ENCODE data around the gene IL16. TPM values are rescaled to one million over a fixed set of nuclear protein-coding genes. Genes with fewer than 3 reads are reported as not detected.

The IL16 gene
- polyA plus RNA-seq, 1 donor from 2014 or later: not detected

DNA sequence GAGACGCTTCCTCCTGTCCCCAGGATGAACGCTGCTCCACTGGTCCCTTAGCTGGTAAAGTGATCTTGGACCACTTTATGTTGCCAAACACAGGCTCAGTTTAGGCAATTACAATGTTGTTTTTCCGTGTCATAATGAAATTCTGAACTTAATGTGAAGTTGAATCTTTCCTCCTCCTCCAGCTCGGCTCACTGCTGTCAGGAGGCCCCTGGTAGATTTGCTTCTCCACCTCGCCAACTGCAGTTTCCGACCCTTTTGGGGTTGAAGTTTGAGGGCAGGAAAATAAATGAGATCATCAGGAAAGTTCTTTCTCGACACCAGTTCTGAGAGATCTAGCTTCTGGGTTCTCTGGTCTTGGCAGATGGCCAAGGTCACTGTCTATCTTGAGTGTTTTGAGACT is 34.8 kb upstream of the IL16 start:
- Histone ChIP-seq H3K9me3 (ENCODE audit: low read length) (no peaks in the 10 kb centered on the region), H3F3A (ENCODE audit: insufficient read depth, low read length, poor library complexity, severe bottlenecking) (no peaks in the 10 kb centered on the region), H4K20me1 (ENCODE audit: insufficient read depth) (no peaks in the 10 kb centered on the region), H3K27me3 (ENCODE audit: insufficient read depth, low read depth, low read length) (no peaks in the 10 kb centered on the region), H3K9ac (ENCODE audit: low read length) (no peak overlapping the region), H3K79me2 (replicated peaks; ENCODE audit: insufficient read depth, low read length) (no peaks in the 10 kb centered on the region), H3K27ac (ENCODE audit: low read length) (no peak overlapping the region), H3K9me2 (ENCODE audit: insufficient read depth, low read length) (no peaks in the 10 kb centered on the region), H2AFZ (ENCODE audit: low read depth, low read length) (no peak overlapping the region), H3K4me2 (ENCODE audit: low read length) (no peak overlapping the region), H3K4me3 (ENCODE audit: low read length) (no peak overlapping the region), H3K36me3 (ENCODE audit: insufficient read depth, low read length) (no peaks in the 10 kb centered on the region)
- no peak for TF ChIP-seq MXI1 (conservative IDR thresholded peaks at IDR 0.05; ENCODE audit: poor library complexity, severe bottlenecking)
- TF ChIP-seq, protein P1, sequence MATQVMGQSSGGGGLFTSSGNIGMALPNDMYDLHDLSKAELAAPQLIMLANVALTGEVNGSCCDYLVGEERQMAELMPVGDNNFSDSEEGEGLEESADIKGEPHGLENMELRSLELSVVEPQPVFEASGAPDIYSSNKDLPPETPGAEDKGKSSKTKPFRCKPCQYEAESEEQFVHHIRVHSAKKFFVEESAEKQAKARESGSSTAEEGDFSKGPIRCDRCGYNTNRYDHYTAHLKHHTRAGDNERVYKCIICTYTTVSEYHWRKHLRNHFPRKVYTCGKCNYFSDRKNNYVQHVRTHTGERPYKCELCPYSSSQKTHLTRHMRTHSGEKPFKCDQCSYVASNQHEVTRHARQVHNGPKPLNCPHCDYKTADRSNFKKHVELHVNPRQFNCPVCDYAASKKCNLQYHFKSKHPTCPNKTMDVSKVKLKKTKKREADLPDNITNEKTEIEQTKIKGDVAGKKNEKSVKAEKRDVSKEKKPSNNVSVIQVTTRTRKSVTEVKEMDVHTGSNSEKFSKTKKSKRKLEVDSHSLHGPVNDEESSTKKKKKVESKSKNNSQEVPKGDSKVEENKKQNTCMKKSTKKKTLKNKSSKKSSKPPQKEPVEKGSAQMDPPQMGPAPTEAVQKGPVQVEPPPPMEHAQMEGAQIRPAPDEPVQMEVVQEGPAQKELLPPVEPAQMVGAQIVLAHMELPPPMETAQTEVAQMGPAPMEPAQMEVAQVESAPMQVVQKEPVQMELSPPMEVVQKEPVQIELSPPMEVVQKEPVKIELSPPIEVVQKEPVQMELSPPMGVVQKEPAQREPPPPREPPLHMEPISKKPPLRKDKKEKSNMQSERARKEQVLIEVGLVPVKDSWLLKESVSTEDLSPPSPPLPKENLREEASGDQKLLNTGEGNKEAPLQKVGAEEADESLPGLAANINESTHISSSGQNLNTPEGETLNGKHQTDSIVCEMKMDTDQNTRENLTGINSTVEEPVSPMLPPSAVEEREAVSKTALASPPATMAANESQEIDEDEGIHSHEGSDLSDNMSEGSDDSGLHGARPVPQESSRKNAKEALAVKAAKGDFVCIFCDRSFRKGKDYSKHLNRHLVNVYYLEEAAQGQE (IDR thresholded peaks at IDR 0.05; ENCODE audit: borderline replicate concordance): no peak
- TF ChIP-seq TAF1 (IDR thresholded peaks at IDR 0.05; ENCODE audit: low read depth): no peak
- TF ChIP-seq, protein P2, sequence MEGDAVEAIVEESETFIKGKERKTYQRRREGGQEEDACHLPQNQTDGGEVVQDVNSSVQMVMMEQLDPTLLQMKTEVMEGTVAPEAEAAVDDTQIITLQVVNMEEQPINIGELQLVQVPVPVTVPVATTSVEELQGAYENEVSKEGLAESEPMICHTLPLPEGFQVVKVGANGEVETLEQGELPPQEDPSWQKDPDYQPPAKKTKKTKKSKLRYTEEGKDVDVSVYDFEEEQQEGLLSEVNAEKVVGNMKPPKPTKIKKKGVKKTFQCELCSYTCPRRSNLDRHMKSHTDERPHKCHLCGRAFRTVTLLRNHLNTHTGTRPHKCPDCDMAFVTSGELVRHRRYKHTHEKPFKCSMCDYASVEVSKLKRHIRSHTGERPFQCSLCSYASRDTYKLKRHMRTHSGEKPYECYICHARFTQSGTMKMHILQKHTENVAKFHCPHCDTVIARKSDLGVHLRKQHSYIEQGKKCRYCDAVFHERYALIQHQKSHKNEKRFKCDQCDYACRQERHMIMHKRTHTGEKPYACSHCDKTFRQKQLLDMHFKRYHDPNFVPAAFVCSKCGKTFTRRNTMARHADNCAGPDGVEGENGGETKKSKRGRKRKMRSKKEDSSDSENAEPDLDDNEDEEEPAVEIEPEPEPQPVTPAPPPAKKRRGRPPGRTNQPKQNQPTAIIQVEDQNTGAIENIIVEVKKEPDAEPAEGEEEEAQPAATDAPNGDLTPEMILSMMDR (IDR thresholded peaks at IDR 0.05; ENCODE audit: poor library complexity, severe bottlenecking): no peak
- TF ChIP-seq EZH2 (IDR thresholded peaks at IDR 0.05; ENCODE audit: borderline replicate concordance, insufficient read depth, low read length, poor library complexity, severe bottlenecking): no peak
- TF ChIP-seq POLR2AphosphoS5 (IDR thresholded peaks at IDR 0.05): no peak
- TF ChIP-seq RAD21 (conservative IDR thresholded peaks at IDR 0.05): no peak
- no peak for TF ChIP-seq SMC3 (conservative IDR thresholded peaks at IDR 0.05; ENCODE audit: poor library complexity)
- no peak for TF ChIP-seq EP300 (conservative IDR thresholded peaks at IDR 0.05; ENCODE audit: poor library complexity, severe bottlenecking)

DNA sequence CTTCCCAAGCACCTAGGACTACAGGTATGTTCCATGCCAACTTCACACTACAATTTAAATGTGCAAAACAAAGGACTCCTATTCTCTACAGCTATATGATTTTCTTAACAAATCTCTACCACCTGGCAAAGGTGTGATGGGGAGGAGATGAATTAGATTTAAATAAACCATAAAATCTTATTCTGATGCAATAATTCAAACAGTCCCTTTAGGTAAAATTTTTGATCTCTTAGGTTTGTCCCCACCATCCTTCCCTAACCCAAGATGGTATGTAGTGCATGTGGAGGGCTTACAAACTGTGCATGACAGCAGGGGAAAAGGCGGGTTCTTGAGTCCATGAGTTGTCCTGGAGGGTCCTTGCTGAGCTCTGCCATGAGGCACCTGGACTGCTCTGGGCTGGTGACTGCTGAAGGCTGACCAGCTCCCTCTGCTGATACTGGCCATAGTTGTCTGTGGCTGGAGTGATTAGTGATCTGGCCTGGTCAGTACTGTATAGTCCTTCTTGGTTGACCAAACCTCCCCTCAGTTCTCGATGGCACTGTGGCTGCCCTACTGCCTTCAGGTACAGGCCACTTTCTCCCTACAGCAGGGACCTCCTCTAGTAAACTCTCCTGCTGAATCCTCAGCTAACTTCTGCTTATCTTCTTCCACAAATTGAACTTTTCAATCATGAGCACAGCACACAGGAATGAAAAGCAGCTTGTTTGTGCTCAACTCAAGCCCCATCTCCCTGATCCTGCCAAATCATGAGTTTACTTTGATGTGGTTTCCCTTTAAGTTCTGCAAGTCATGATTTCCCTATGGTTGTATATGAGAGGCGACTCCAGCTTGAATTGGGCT is 32.5 kb upstream of the IL16 start:
- Histone ChIP-seq H3K4me3 (ENCODE audit: low read length) (no peak overlapping the region), H3K9me3 (ENCODE audit: low read length) (no peaks in the 10 kb centered on the region), H4K20me1 (ENCODE audit: insufficient read depth) (no peaks in the 10 kb centered on the region), H3K27ac (ENCODE audit: low read length) (no peak overlapping the region), H3K9ac (ENCODE audit: low read length) (no peak overlapping the region), H3K79me2 (replicated peaks; ENCODE audit: insufficient read depth, low read length) (no peaks in the 10 kb centered on the region), H3K9me2 (ENCODE audit: insufficient read depth, low read length) (no peaks in the 10 kb centered on the region), H3F3A (ENCODE audit: insufficient read depth, low read length, poor library complexity, severe bottlenecking) (no peaks in the 10 kb centered on the region), H2AFZ (ENCODE audit: low read depth, low read length) (no peak overlapping the region), H3K36me3 (ENCODE audit: insufficient read depth, low read length) (no peaks in the 10 kb centered on the region), H3K27me3 (ENCODE audit: insufficient read depth, low read depth, low read length) (no peaks in the 10 kb centered on the region), H3K4me2 (ENCODE audit: low read length) (no peak overlapping the region)
- TF ChIP-seq EP300 (conservative IDR thresholded peaks at IDR 0.05; ENCODE audit: poor library complexity, severe bottlenecking) (no peak), SMC3 (conservative IDR thresholded peaks at IDR 0.05; ENCODE audit: poor library complexity) (no peak), EZH2 (IDR thresholded peaks at IDR 0.05; ENCODE audit: borderline replicate concordance, insufficient read depth, low read length, poor library complexity, severe bottlenecking) (no peak), MXI1 (conservative IDR thresholded peaks at IDR 0.05; ENCODE audit: poor library complexity, severe bottlenecking) (no peak), RAD21 (conservative IDR thresholded peaks at IDR 0.05) (no peak), TAF1 (IDR thresholded peaks at IDR 0.05; ENCODE audit: low read depth) (no peak), POLR2AphosphoS5 (IDR thresholded peaks at IDR 0.05) (no peak)
- TF ChIP-seq, protein P2 (IDR thresholded peaks at IDR 0.05; ENCODE audit: poor library complexity, severe bottlenecking): no peak
- TF ChIP-seq, protein P1 (IDR thresholded peaks at IDR 0.05; ENCODE audit: borderline replicate concordance): no peak

Measured in neural cell (in vitro differentiated cells).